HL-60 (cell line): ENCODE measurements around the gene WNT3.
A peak's percentile ranks its signal among the peaks of the same experiment; 100 is the strongest.

Experiments
- DNase-seq, 2 experiments: peaks; one replicate each; pipeline ENCODE4 v3.0.0-alpha.2; 2010 to 2020; ENCODE audit warnings: low read depth in 1 of 2, low spot score in 1 of 2
- H3K27ac ChIP-seq: fragments of 250-450 bp; sonication (Bioruptor Pico); replicated peaks from 2 replicates; pipeline ENCODE4 v1.5.1; 2020; ENCODE audit warnings: mild to moderate bottlenecking, moderate library complexity
- H3K27me3 ChIP-seq: fragments of 250-450 bp; sonication (Bioruptor Pico); 2 replicates; pipeline ENCODE4 v1.5.1; 2021; ENCODE audit warnings: mild to moderate bottlenecking, moderate library complexity; ENCODE audit not compliant: insufficient read depth, poor library complexity, severe bottlenecking
- H3K4me3 ChIP-seq: replicated peaks from 2 replicates; pipeline ENCODE4 v1.5.1; 2011; ENCODE audit warnings: mild to moderate bottlenecking, control low read depth, low read length; ENCODE audit not compliant: insufficient read depth
- CTCF ChIP-seq: IDR thresholded peaks from one replicate; pipeline ENCODE4 v1.5.1; 2011; ENCODE audit warnings: low read length, control low read depth, inconsistent platforms; ENCODE audit not compliant: insufficient read depth
- GABPA ChIP-seq: IDR thresholded peaks from 2 replicates; pipeline ENCODE4 v1.6.1; 2012; ENCODE audit warnings: low read depth
- POLR2AphosphoS5 ChIP-seq: IDR thresholded peaks from 2 replicates; pipeline ENCODE4 v1.6.1; 2012; ENCODE audit warnings: low read depth
- REST ChIP-seq: IDR thresholded peaks from 2 replicates; pipeline ENCODE4 v1.6.1; 2012; ENCODE audit warnings: low read depth; ENCODE audit not compliant: insufficient replicate concordance
- SPI1 ChIP-seq: IDR thresholded peaks from 2 replicates; pipeline ENCODE4 v1.6.1; 2012; ENCODE audit warnings: low read depth, mild to moderate bottlenecking, borderline replicate concordance

The WNT3 gene

GRCh38 chr17:46826116-46826515 lies 7.6 kb upstream of the WNT3 start:
- no peak for TF ChIP-seq SPI1
- TF ChIP-seq POLR2AphosphoS5 = no peak
- TF ChIP-seq REST = no peak
- no peak for TF ChIP-seq CTCF
- TF ChIP-seq GABPA = no peak
- no peak for DNase-seq
- no peak overlapping the region for H3K27ac ChIP-seq
- peaks cover 13% of the 10 kb centered on the region for H3K27me3 ChIP-seq
- H3K4me3 ChIP-seq = no peak overlapping the region

GRCh38 chr17:46823657-46824056 lies 5.2 kb upstream of the WNT3 start:
- DNase-seq = no peak
- H3K27me3 ChIP-seq = peaks cover 38% of the 10 kb centered on the region
- TF ChIP-seq REST (no peak), SPI1 (no peak), GABPA (no peak), CTCF (no peak), POLR2AphosphoS5 (no peak)
- no peak overlapping the region for H3K4me3 ChIP-seq
- H3K27ac ChIP-seq = no peak overlapping the region

GRCh38 chr17:46822388-46822921 lies 4.0 kb upstream of the WNT3 start:
- peak overlapping the region; percentile 32 for H3K4me3 ChIP-seq
- no peak overlapping the region for H3K27ac ChIP-seq
- TF ChIP-seq CTCF = peak; percentile 71
- no peak for TF ChIP-seq SPI1
- no peak for TF ChIP-seq POLR2AphosphoS5
- H3K27me3 ChIP-seq = peaks cover 47% of the 10 kb centered on the region
- peak; percentile 20 to 38 for DNase-seq
